NT2/D1 (cell line): ENCODE measurements around the gene IGFL4.

ENCODE experiments used
- SUZ12 ChIP-seq: IDR thresholded peaks from 2 replicates; pipeline ENCODE4 v1.6.1; 2011; ENCODE audit not compliant: insufficient read length, insufficient read depth; ENCODE audit errors: extremely low read depth
- YY1 ChIP-seq: IDR thresholded peaks from 2 replicates; pipeline ENCODE4 v1.6.1; 2011; ENCODE audit not compliant: insufficient read length, insufficient read depth

GRCh38 chr19:46015687-46016425 lies 24.9 kb downstream of the IGFL4 start:
- TF ChIP-seq YY1 (no peak), SUZ12 (peak; percentile 93)
